ENCODE measurements around the gene WSCD1.

GRCh38 chr17:6070913-6071511 lies 833 bp downstream of the WSCD1 start:
- TF ChIP-seq BHLHE40 (IDR thresholded peaks at IDR 0.05; ENCODE audit: low read depth, low read length) (no peak), CTCF (conservative IDR thresholded peaks at IDR 0.05; ENCODE audit: low read depth, low read length) (no peak), USF2 (IDR thresholded peaks at IDR 0.05; ENCODE audit: low read depth, low read length) (no peak), MXI1 (IDR thresholded peaks at IDR 0.05; ENCODE audit: borderline replicate concordance, low read depth, low read length) (no peak)

All from IMR-90 (cell line).